ENCODE data around the gene ACTR2. TPM values are rescaled to one million over a fixed set of nuclear protein-coding genes. Genes with fewer than 3 reads are reported as not detected.

ACTR2 gene
- total and polyA plus RNA-seq, 2 of the 13 experiments (the other 11 are each of a cell fraction or from before 2014, with no cell fraction given) = 51.2 to 100 TPM

DNA sequence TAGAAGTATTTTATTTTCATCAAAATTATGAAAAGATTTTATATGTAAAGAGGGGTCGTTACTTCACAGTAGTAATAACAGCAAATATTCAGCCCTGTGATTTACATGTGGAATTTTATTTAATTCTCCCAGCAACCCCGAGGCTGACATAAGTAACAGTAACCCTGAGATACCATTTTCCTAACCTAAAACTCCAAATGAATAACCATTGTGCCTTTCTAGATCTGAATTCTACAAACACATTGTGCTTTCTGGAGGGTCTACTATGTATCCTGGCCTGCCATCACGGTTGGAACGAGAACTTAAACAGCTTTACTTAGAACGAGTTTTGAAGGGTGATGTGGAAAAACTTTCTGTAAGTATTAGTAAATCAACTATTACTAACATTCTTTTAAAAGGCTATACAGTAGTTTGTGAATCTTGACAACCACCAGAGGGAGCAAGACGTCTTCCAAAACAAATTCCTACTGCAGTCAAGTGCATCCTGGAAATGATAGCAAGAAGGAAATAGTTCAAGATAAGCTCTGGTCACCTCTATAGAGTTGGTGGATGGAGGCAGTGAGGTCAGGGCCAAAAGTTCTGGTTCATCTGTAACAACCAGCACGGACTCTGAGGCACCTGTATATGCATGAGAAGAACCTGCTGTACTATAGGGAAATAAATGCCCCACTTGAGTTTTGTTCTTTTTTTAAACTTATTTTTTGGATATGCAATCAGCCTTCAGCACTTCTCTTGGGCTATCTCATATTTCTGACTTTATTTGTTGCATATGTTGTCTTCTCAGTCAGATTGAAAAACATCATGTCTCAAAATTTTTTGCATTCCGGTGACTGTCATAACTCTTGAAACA lies 37.4 kb downstream of the ACTR2 start (continued):
- TF ChIP-seq, protein P1, sequence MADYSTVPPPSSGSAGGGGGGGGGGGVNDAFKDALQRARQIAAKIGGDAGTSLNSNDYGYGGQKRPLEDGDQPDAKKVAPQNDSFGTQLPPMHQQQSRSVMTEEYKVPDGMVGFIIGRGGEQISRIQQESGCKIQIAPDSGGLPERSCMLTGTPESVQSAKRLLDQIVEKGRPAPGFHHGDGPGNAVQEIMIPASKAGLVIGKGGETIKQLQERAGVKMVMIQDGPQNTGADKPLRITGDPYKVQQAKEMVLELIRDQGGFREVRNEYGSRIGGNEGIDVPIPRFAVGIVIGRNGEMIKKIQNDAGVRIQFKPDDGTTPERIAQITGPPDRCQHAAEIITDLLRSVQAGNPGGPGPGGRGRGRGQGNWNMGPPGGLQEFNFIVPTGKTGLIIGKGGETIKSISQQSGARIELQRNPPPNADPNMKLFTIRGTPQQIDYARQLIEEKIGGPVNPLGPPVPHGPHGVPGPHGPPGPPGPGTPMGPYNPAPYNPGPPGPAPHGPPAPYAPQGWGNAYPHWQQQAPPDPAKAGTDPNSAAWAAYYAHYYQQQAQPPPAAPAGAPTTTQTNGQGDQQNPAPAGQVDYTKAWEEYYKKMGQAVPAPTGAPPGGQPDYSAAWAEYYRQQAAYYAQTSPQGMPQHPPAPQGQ (CRISPR knock-in tag; IDR thresholded peaks at IDR 0.05; ENCODE audit: borderline replicate concordance) = no peak
- no peak for TF ChIP-seq GPN1 (CRISPR knock-in tag; IDR thresholded peaks at IDR 0.05; ENCODE audit: borderline replicate concordance)
- TF ChIP-seq PLRG1 (conservative IDR thresholded peaks at IDR 0.05) = no peak
- no peak for TF ChIP-seq EP300 (IDR thresholded peaks at IDR 0.05; ENCODE audit: low read depth in 2 of 2, low read length in 2 of 2)
- TF ChIP-seq EP300 (CRISPR knock-in tag; IDR thresholded peaks at IDR 0.05; ENCODE audit: borderline replicate concordance) = no peak
- no peak for TF ChIP-seq JUNB (CRISPR knock-in tag; IDR thresholded peaks at IDR 0.05; ENCODE audit: borderline replicate concordance)
- TF ChIP-seq ZNF20 (CRISPR knock-in tag; IDR thresholded peaks at IDR 0.05) = no peak
- no peak for TF ChIP-seq ZSCAN9 (CRISPR knock-in tag; IDR thresholded peaks at IDR 0.05; ENCODE audit: borderline replicate concordance)
- TF ChIP-seq ZNF552 (CRISPR knock-in tag; IDR thresholded peaks at IDR 0.05; ENCODE audit: borderline replicate concordance) = no peak
- TF ChIP-seq MEIS2 (CRISPR knock-in tag; IDR thresholded peaks at IDR 0.05) = no peak
- no peak for TF ChIP-seq TMF1 (CRISPR knock-in tag; IDR thresholded peaks at IDR 0.05; ENCODE audit: low read depth)
- no peak for TF ChIP-seq SMAD9 (CRISPR knock-in tag; IDR thresholded peaks at IDR 0.05)
- TF ChIP-seq ZNF543 (CRISPR knock-in tag; IDR thresholded peaks at IDR 0.05) = no peak
- TF ChIP-seq BHLHE40 (IDR thresholded peaks at IDR 0.05; ENCODE audit: low read length) = no peak
- TF ChIP-seq SP2 (CRISPR knock-in tag; IDR thresholded peaks at IDR 0.05) = no peak
- TF ChIP-seq HHEX (CRISPR knock-in tag; IDR thresholded peaks at IDR 0.05) = no peak
- no peak for TF ChIP-seq TSC22D2 (CRISPR knock-in tag; IDR thresholded peaks at IDR 0.05; ENCODE audit: borderline replicate concordance)
- TF ChIP-seq ZNF557 (CRISPR knock-in tag; IDR thresholded peaks at IDR 0.05) = no peak
- no peak for TF ChIP-seq ZNF253 (CRISPR knock-in tag; IDR thresholded peaks at IDR 0.05; ENCODE audit: borderline replicate concordance)
- no peak for TF ChIP-seq MYNN (CRISPR knock-in tag; IDR thresholded peaks at IDR 0.05; ENCODE audit: low read depth)
- TF ChIP-seq, protein P2, sequence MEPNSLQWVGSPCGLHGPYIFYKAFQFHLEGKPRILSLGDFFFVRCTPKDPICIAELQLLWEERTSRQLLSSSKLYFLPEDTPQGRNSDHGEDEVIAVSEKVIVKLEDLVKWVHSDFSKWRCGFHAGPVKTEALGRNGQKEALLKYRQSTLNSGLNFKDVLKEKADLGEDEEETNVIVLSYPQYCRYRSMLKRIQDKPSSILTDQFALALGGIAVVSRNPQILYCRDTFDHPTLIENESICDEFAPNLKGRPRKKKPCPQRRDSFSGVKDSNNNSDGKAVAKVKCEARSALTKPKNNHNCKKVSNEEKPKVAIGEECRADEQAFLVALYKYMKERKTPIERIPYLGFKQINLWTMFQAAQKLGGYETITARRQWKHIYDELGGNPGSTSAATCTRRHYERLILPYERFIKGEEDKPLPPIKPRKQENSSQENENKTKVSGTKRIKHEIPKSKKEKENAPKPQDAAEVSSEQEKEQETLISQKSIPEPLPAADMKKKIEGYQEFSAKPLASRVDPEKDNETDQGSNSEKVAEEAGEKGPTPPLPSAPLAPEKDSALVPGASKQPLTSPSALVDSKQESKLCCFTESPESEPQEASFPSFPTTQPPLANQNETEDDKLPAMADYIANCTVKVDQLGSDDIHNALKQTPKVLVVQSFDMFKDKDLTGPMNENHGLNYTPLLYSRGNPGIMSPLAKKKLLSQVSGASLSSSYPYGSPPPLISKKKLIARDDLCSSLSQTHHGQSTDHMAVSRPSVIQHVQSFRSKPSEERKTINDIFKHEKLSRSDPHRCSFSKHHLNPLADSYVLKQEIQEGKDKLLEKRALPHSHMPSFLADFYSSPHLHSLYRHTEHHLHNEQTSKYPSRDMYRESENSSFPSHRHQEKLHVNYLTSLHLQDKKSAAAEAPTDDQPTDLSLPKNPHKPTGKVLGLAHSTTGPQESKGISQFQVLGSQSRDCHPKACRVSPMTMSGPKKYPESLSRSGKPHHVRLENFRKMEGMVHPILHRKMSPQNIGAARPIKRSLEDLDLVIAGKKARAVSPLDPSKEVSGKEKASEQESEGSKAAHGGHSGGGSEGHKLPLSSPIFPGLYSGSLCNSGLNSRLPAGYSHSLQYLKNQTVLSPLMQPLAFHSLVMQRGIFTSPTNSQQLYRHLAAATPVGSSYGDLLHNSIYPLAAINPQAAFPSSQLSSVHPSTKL (CRISPR knock-in tag; IDR thresholded peaks at IDR 0.05) = peak; percentile 36; the same call in 1 of the 2 replicates
- no peak for TF ChIP-seq ZFAT (CRISPR knock-in tag; conservative IDR thresholded peaks at IDR 0.05)
- no peak for TF ChIP-seq ZNF660 (CRISPR knock-in tag; IDR thresholded peaks at IDR 0.05; ENCODE audit: borderline replicate concordance, low read depth)
- TF ChIP-seq ZNF776 (CRISPR knock-in tag; IDR thresholded peaks at IDR 0.05) = no peak
- TF ChIP-seq NFYB (CRISPR knock-in tag; IDR thresholded peaks at IDR 0.05) = no peak

Data from HepG2 (cell line).